GM21367 (cell line): ENCODE results near the gene TSHZ3.

Experiments
- ATAC-seq: cut with Tn5 transposase; IDR thresholded peaks from one replicate; pipeline ENCODE4 v1.9.1; 2021; ENCODE audit not compliant: unreplicated experiment

TSHZ3 gene

GRCh38 chr19:31252441-31252840, 96.8 kb downstream of the TSHZ3 start:
- ATAC-seq: no peak

- no peak for ATAC-seq
Measured at GRCh38 chr19:31249217-31249616, 100.0 kb downstream of the TSHZ3 start.

GRCh38 chr19:31235806-31236205, 113.4 kb downstream of the TSHZ3 start:
- no peak for ATAC-seq

DNA sequence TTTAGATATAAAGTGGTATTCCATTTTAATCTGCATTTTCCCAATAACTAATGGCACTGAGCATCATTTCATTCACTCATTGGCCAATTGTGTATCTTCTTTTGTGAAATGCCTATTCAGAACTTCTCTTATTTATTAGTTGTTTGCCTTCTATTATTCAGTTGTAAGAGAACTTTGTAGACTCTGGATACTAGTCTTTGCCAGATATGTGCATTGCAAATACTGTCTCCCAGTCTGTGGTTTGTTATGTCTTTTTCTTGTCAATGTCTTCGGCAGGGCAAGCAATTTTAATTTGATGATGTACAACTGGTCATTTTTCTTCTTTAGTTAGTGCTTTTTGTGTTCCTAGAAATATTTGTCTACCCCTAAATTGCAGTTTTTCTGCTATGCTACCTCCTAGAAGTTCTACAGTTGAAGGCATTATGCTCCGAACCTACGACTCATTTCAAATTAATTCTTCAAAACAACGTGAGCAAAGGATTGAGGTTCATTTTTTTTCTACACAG, 115.9 kb downstream of the TSHZ3 start:
- ATAC-seq: no peak

DNA sequence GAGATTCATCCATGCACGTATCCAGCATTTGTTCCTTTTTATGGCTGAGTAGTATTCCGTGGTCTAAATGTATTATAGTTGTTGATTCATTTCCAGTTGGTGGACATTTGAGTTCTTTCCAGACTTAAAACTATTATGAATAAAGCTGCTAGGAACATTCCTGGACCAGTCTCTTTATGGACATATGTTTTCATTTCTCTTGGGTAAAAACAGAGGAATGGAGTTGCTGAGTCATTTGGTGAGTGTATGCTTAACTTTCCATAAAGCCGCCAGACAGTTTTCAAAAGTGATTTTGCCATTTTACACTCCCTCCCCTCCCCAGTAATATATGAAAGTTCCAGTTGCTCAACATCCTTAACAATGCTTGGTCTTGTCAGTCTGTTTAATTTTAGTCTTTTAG, 116.4 kb downstream of the TSHZ3 start:
- no peak for ATAC-seq

DNA sequence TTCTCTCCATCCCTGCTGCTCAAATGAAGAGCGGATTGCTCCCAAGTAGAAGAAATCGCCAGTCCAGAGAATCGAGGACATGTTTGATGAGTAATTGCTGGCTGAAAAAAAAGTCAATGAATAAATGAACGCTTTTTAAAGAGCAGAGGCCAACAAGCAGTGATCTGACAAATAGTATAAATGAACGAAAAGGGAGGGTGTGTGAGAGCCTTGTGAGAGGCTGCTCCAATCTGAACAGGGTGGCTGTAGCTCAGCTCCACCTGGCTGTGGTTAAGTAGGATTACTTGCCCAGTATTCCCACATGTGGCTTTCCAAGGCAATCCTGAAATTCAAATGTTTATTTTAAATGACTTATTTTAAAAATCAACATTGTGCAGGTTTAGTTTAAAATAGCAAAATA, 117.1 kb downstream of the TSHZ3 start:
- ATAC-seq: no peak

GRCh38 chr19:31231237-31231636, 118.0 kb downstream of the TSHZ3 start:
- ATAC-seq: no peak

DNA sequence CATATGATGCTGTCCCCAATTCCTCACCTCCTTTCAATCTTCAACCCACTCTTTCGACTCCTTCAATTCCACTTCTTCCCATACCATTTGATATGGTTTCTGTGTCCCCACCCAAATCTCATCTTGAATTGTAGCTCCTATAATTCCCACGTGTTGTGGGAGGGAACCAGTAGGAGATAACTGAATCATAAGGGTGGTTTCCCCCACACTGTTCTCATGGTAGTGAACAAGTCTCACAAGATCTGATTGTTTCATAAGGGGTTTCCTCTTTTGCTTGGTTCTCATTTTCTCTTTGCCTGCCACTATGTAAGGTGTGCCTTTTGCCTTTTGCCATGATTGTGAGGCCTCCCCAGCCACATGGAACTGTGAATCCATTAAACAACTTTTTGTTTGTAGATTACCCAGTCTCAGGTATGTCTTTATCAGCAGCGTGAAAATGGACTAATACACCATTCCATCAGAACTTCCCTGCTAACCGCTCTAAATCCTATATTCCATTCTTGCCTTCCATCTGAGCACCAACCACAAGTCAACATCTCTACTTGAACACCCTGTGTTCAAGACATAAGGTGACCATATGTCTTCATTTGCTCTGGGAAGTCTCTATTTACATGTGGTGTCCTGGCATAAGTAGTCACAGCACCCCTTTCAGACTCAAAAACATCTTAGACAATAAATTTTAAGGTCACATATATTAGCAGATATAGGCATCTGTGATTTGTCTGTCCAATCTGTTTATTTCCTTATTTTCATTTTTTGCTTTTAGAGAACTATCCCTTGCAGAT, 122.9 kb downstream of the TSHZ3 start:
- ATAC-seq: no peak
